Endothelial cell of umbilical vein (primary cell): Measurements from ENCODE around the gene KLHL24. TPM values are rescaled to one million over a fixed set of nuclear protein-coding genes. Genes with fewer than 3 reads are reported as not detected.

Experiments used
- BruUV-seq: library from RNA; stranded (reverse); fragments of 400-500 nt; replicated peaks from 2 replicates; lab custom pipeline; 2021; lab: Mats Ljungman, UMichigan
- CTCF ChIA-PET: fragments of 300-600, 350-600 bp; sonication (Branson Sonifier 250); formaldehyde crosslinking; loops from one replicate; lab custom pipeline; 2021; ENCODE audit warnings: antibody characterized with exemption, inconsistent platforms; lab: Charles Lee
- POLR2A ChIA-PET: fragments of 300-600, 350-600 bp; sonication (Branson Sonifier 250); formaldehyde crosslinking; loops from one replicate; lab custom pipeline; 2021; ENCODE audit warnings: antibody characterized with exemption, inconsistent platforms; lab: Charles Lee
- DNase-seq: peaks from one replicate; pipeline ENCODE4 v3.0.0-alpha.2; 2011; ENCODE audit warnings: low read depth, low spot score
- FAIRE-seq: peaks from 2 replicates; lab custom pipeline; 2011; peaks lifted over from hg19 to GRCh38; lab: Jason Lieb, UNC
- H2AFZ ChIP-seq: 2 replicates; pipeline ENCODE4 v1.6.0; 2012; ENCODE audit warnings: low read depth, low read length, control low read depth, inconsistent platforms
- H3K27ac ChIP-seq: 2 replicates; pipeline ENCODE4 v1.5.1; 2011; ENCODE audit warnings: low read depth, mild to moderate bottlenecking, control low read depth, low read length, moderate library complexity; ENCODE audit not compliant: insufficient read depth
- H3K27me3 ChIP-seq, 2 experiments: 2 replicates each; pipeline versions ENCODE4 v1.6.0 to v1.6.1; 2011; ENCODE audit warnings: low read length in 2 of 2, mixed read lengths in 1 of 2; ENCODE audit not compliant: control insufficient read depth in 2 of 2, insufficient read depth in 2 of 2
- H3K36me3 ChIP-seq, 2 experiments: 2 replicates in 1 of 2; 3 replicates in 1 of 2; pipeline ENCODE4 v1.5.1; 2011; ENCODE audit warnings: low read length in 2 of 2, mild to moderate bottlenecking in 1 of 2, moderate library complexity in 1 of 2; ENCODE audit not compliant: control insufficient read depth in 2 of 2, insufficient read depth in 2 of 2; ENCODE audit errors: extremely low read depth in 1 of 2
- H3K4me1 ChIP-seq: 3 replicates; pipeline ENCODE4 v1.5.1; 2011; ENCODE audit warnings: mild to moderate bottlenecking, low read length; ENCODE audit not compliant: control insufficient read depth, insufficient read depth; ENCODE audit errors: extremely low read depth
- H3K4me2 ChIP-seq: 2 replicates; pipeline ENCODE4 v1.6.1; 2011; ENCODE audit warnings: low read length, control low read depth, mixed read lengths; ENCODE audit not compliant: insufficient read depth
- H3K4me3 ChIP-seq, 3 experiments: fragments of 200-600 bp in 1 of 3; sonication (generic), shearing (Covaris generic) in 1 of 3; replicated peaks in 1 of 3; 2 replicates each; pipeline ENCODE4 v1.5.1; 2011 to 2016; ENCODE audit warnings: control low read depth in 3 of 3, low read length in 3 of 3, mild to moderate bottlenecking in 2 of 3, inconsistent platforms in 1 of 3, low read depth in 1 of 3, moderate library complexity in 1 of 3; ENCODE audit not compliant: insufficient read depth in 1 of 3
- H3K79me2 ChIP-seq: 2 replicates; pipeline ENCODE4 v1.6.0; 2012; ENCODE audit warnings: low read length, inconsistent platforms; ENCODE audit not compliant: control insufficient read depth, insufficient read depth
- H3K9ac ChIP-seq: replicated peaks from 2 replicates; pipeline ENCODE3; 2011; ENCODE audit warnings: low read length, control low read depth; ENCODE audit not compliant: insufficient read depth; ENCODE audit errors: extremely low read depth
- H3K9me1 ChIP-seq: replicated peaks from 3 replicates; pipeline ENCODE4 v1.6.0; 2011; ENCODE audit warnings: mild to moderate bottlenecking, low read length; ENCODE audit not compliant: control insufficient read depth, insufficient read depth; ENCODE audit errors: extremely low read depth
- H3K9me3 ChIP-seq: replicated peaks from 2 replicates; pipeline ENCODE4 v1.5.1; 2012; ENCODE audit warnings: low read length, inconsistent platforms; ENCODE audit not compliant: control insufficient read depth, insufficient read depth
- H4K20me1 ChIP-seq: replicated peaks from 2 replicates; pipeline ENCODE3; 2011; ENCODE audit warnings: mild to moderate bottlenecking, low read length; ENCODE audit not compliant: control insufficient read depth, insufficient read depth; ENCODE audit errors: extremely low read depth
- CTCF ChIP-seq, 2 donors: IDR thresholded peaks; 1 replicate in 1 of 2; 2 replicates in 1 of 2; pipeline ENCODE4 v1.5.1; 2011; ENCODE audit warnings: low read length in 2 of 2, mild to moderate bottlenecking in 2 of 2, moderate library complexity in 2 of 2, control low read depth in 1 of 2, inconsistent platforms in 1 of 2, low read depth in 1 of 2; ENCODE audit not compliant: insufficient read depth in 1 of 2; ENCODE audit errors: extremely low read depth in 1 of 2
- EZH2 ChIP-seq: IDR thresholded peaks from 2 replicates; pipeline ENCODE4 v1.6.1; 2012; ENCODE audit warnings: borderline replicate concordance, low read depth, mild to moderate bottlenecking, moderate library complexity, low read length, inconsistent platforms; ENCODE audit not compliant: severe bottlenecking
- FOS ChIP-seq: IDR thresholded peaks from 2 replicates; pipeline ENCODE4 v1.6.1; 2011; ENCODE audit warnings: mild to moderate bottlenecking, low read length, moderate library complexity, borderline replicate concordance; ENCODE audit not compliant: insufficient read depth
- GATA2 ChIP-seq: IDR thresholded peaks from 2 replicates; pipeline ENCODE4 v1.7.0; 2011; ENCODE audit warnings: low read depth, mild to moderate bottlenecking, moderate library complexity, mixed read lengths, low read length; ENCODE audit not compliant: insufficient read length, insufficient read depth
- JUN ChIP-seq: IDR thresholded peaks from 2 replicates; pipeline ENCODE4 v1.6.1; 2011; ENCODE audit warnings: borderline replicate concordance, low read depth; ENCODE audit not compliant: insufficient read length, insufficient read depth
- MAX ChIP-seq: IDR thresholded peaks from 2 replicates; pipeline ENCODE4 v1.6.1; 2011; ENCODE audit not compliant: insufficient read depth, insufficient read length
- MYC ChIP-seq: IDR thresholded peaks from one replicate; pipeline ENCODE4 v1.6.1; 2011; ENCODE audit warnings: mild to moderate bottlenecking, low read depth, low read length
- POLR2A ChIP-seq: IDR thresholded peaks from 2 replicates; pipeline ENCODE4 v1.6.1; 2012; ENCODE audit warnings: low read depth, mild to moderate bottlenecking, control low read depth, low read length
- POLR2AphosphoS5 ChIP-seq: IDR thresholded peaks from 2 replicates; pipeline ENCODE4 v1.6.1; 2012; ENCODE audit warnings: low read depth, mild to moderate bottlenecking, control low read depth, low read length, moderate library complexity; ENCODE audit not compliant: insufficient read depth
- dilution Hi-C: fragments of 300-500 bp; cut with MboI; formaldehyde crosslinking; loops from one replicate; pipeline ENCODE4 v1.15.0; 2019; ENCODE audit warnings: low sequenced_read_pairs; ENCODE audit not compliant: extremely low pct_ligation_motif_present
- intact Hi-C: fragments of 100-400 bp; cut with micrococcal nuclease; formaldehyde crosslinking; loops from one replicate; pipeline ENCODE4 v1.10.0; 2022
- polyA plus RNA-seq, 4 experiments: library from polyadenylated mRNA; depleted of rRNA in 3 of 4; stranded (reverse) in 3 of 4; unstranded in 1 of 4; fragments of >200 nt; gene quantifications; 2 replicates each; pipeline versions ENCODE4 v1.2.1 to v1.2.3, GENCODE V29; 2011 to 2012; ENCODE audit warnings: missing spikeins in 1 of 4
- total RNA-seq: library from RNA; stranded (reverse); gene quantifications from 2 replicates; pipeline ENCODE4 v1.2.3, GENCODE V29; 2021

KLHL24 gene
- total and polyA plus RNA-seq, 2 donors (not counting 3 experiments of a cell fraction or from before 2014, with no cell fraction given): 14.0 to 46.2 TPM

GRCh38 chr3:183641882-183642281 lies 6.5 kb downstream of the KLHL24 start:
- Histone ChIP-seq H3K4me1 (peaks cover 15% of the 10 kb centered on the region), H2AFZ (no peak overlapping the region), H3K4me2 (no peak overlapping the region), H3K36me3 (peaks cover 0 to 2% of the 10 kb centered on the region in 2 experiments), H3K9me3 (no peaks in the 10 kb centered on the region), H3K27ac (no peak overlapping the region), H3K27me3 (no peaks in the 10 kb centered on the region), H3K9me1 (no peaks in the 10 kb centered on the region), H3K9ac (no peak overlapping the region), H3K4me3 (no peak overlapping the region), H3K79me2 (no peaks in the 10 kb centered on the region), H4K20me1 (no peaks in the 10 kb centered on the region)
- TF ChIP-seq MAX: no peak
- no peak for TF ChIP-seq POLR2AphosphoS5
- TF ChIP-seq POLR2A: no peak
- no peak for TF ChIP-seq GATA2
- TF ChIP-seq CTCF (IDR thresholded peaks at IDR 0.05; ENCODE audit: extremely low read depth in 1 of 2, insufficient read depth in 1 of 2, low read depth in 1 of 2, low read length in 2 of 2): no peak
- TF ChIP-seq EZH2: no peak
- TF ChIP-seq FOS: no peak
- no peak for TF ChIP-seq MYC
- no peak for TF ChIP-seq JUN
- intact Hi-C loops: no loop called here
- dilution Hi-C loops: no loop called here
- BruUV-seq: no TSS peak
- CTCF ChIA-PET: no interaction called here
- FAIRE-seq: no peak
- POLR2A ChIA-PET: interaction anchor here (0.6 kb wide), 1 partner anchor 739 kb away, joined by 4 read pairs; no protein-coding TSS in a partner anchor
- no peak for DNase-seq
